PC-3 (cell line): ENCODE measurements around the gene SMPD2. TPM values are rescaled to one million over a fixed set of nuclear protein-coding genes. Genes with fewer than 3 reads are reported as not detected.
A peak's percentile ranks its signal among the peaks of the same experiment; 100 is the strongest.

Experiments
- ATAC-seq: fragments of 200-7000 bp; cut with Tn5 transposase; 2 replicates; pipeline ENCODE4 v1.9.1; 2020; ENCODE audit warnings: mild to moderate bottlenecking, moderate library complexity
- BruUV-seq: library from RNA; stranded (reverse); fragments of 400-500 nt; replicated peaks from 2 replicates; lab custom pipeline; 2021; lab: Mats Ljungman, UMichigan
- CTCF ChIA-PET: fragments of 300-600 bp; sonication (Branson Sonifier 250); formaldehyde crosslinking; loops from one replicate; lab custom pipeline; 2022; ENCODE audit warnings: antibody characterized with exemption; lab: Charles Lee
- POLR2A ChIA-PET: fragments of 300-600 bp; sonication (Branson Sonifier 250); formaldehyde crosslinking; loops from one replicate; lab custom pipeline; 2022; ENCODE audit warnings: antibody characterized with exemption; ENCODE audit not compliant: unreplicated experiment; lab: Charles Lee
- DNase-seq: peaks from one replicate; pipeline ENCODE4 v3.0.0-alpha.2; 2015
- H2AFZ ChIP-seq: fragments of 300-600 bp; sonication (generic); 2 replicates; pipeline ENCODE4 v1.6.0; 2016; ENCODE audit warnings: antibody characterized with exemption, low read length
- H3F3A ChIP-seq: fragments of 300-600 bp; sonication (generic); one replicate; pipeline ENCODE4 v1.6.0; 2017; ENCODE audit warnings: antibody characterized with exemption, low read length, control low read depth, mild to moderate bottlenecking; ENCODE audit not compliant: unreplicated experiment
- H3K27ac ChIP-seq: fragments of 300-600 bp; sonication (generic); 2 replicates; pipeline ENCODE4 v1.5.1; 2016; ENCODE audit warnings: mild to moderate bottlenecking, low read length
- H3K27me3 ChIP-seq: fragments of 300-600 bp; sonication (generic); 2 replicates; pipeline ENCODE4 v1.6.1; 2016; ENCODE audit warnings: low read length, mixed read lengths
- H3K36me3 ChIP-seq: fragments of 300-600 bp; sonication (generic); 2 replicates; pipeline ENCODE4 v1.6.1; 2016; ENCODE audit warnings: low read depth, mixed run types, low read length, mixed read lengths
- H3K4me1 ChIP-seq: fragments of 300-600 bp; sonication (generic); 2 replicates; pipeline ENCODE4 v1.5.1; 2016; ENCODE audit warnings: low read length; ENCODE audit not compliant: insufficient read depth
- H3K4me2 ChIP-seq: fragments of 300-600 bp; sonication (generic); 2 replicates; pipeline ENCODE4 v1.6.0; 2016; ENCODE audit warnings: low read length
- H3K4me3 ChIP-seq: fragments of 300-600 bp; sonication (generic); 2 replicates; pipeline ENCODE4 v1.5.1; 2016; ENCODE audit warnings: mild to moderate bottlenecking, low read length, mixed read lengths
- H3K79me2 ChIP-seq: fragments of 300-600 bp; sonication (generic); 2 replicates; pipeline ENCODE4 v1.6.1; 2017; ENCODE audit warnings: low read length, mixed read lengths
- H3K9ac ChIP-seq: fragments of 300-600 bp; sonication (generic); 2 replicates; pipeline ENCODE4 v1.6.0; 2016; ENCODE audit warnings: mild to moderate bottlenecking, low read length
- H3K9me2 ChIP-seq: fragments of 300-600 bp; sonication (generic); replicated peaks from 2 replicates; pipeline ENCODE4 v1.6.1; 2016; ENCODE audit warnings: mixed run types, low read length, mixed read lengths
- H3K9me3 ChIP-seq: fragments of 300-600 bp; sonication (generic); 2 replicates; pipeline ENCODE4 v1.6.1; 2016; ENCODE audit warnings: low read length, mixed read lengths
- H4K20me1 ChIP-seq: fragments of 300-600 bp; sonication (generic); 2 replicates; pipeline ENCODE4 v1.6.1; 2016; ENCODE audit warnings: low read length, mixed read lengths
- EZH2 ChIP-seq: fragments of 300-600 bp; sonication (generic); IDR thresholded peaks from one replicate; pipeline ENCODE4 v1.6.1; 2017; ENCODE audit warnings: antibody characterized with exemption, mild to moderate bottlenecking, low read length; ENCODE audit not compliant: unreplicated experiment
- EZH2phosphoT487 ChIP-seq: fragments of 300-600 bp; sonication (generic); IDR thresholded peaks from 2 replicates; pipeline ENCODE4 v1.6.1; 2018; ENCODE audit warnings: mild to moderate bottlenecking, antibody characterized with exemption, low read length, borderline replicate concordance
- intact Hi-C: fragments of 100-400 bp; cut with micrococcal nuclease; formaldehyde crosslinking; loops from 2 replicates; pipeline ENCODE4 v1.9.0; 2023
- total RNA-seq: library from RNA; depleted of rRNA; stranded (reverse); fragments of >200 nt; gene quantifications from 2 replicates; pipeline ENCODE4 v1.2.3, GENCODE V29; 2014
- TF ChIP-seq, protein P1 (sequence below): fragments of 300-600 bp; sonication (generic); conservative IDR thresholded peaks from 2 replicates; pipeline ENCODE4 v1.5.1; 2017; ENCODE audit warnings: antibody characterized with exemption, low read depth, mild to moderate bottlenecking, low read length

The SMPD2 gene
- total RNA-seq, 1 experiment from 2014 or later = 12.6 TPM

DNA sequence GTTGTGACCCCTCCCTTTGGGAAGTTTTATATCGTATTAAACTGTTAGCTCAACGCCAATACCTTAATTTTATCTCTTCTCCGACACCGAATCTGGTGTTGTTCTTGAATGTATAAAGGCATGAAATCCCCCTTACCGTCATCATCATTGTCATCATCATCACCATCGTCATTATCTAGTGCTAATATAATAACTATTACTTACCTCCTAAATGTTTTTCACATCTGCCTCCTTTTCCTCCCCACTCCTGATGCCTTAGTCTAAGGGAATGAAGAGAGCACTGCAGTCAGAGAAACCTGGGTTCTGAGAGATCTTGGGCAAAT is 43.2 kb downstream of the SMPD2 start:
- DNase-seq (no peak), ATAC-seq (no peak)
- Histone ChIP-seq H3K36me3 (peaks cover 14% of the 10 kb centered on the region; the same call in 1 of the 2 replicates), H3K4me2 (peak overlapping the region; percentile 83), H3F3A (peaks cover 4% of the 10 kb centered on the region), H2AFZ (peak overlapping the region; percentile 89), H3K79me2 (peaks cover 40% of the 10 kb centered on the region), H3K27me3 (no peaks in the 10 kb centered on the region), H3K4me1 (peaks cover 42% of the 10 kb centered on the region), H3K4me3 (peak overlapping the region; percentile 61), H3K9me2 (no peaks in the 10 kb centered on the region), H3K9ac (peak overlapping the region; percentile 15; the same call in 1 of the 2 replicates), H4K20me1 (0 out of 2 replicates have a peak, but pooled peaks cover 2% of the 10 kb centered on the region), H3K9me3 (no peaks in the 10 kb centered on the region), H3K27ac (no peak overlapping the region)
- intact Hi-C loops = loop anchor here (5.0 kb wide), 1 partner anchor 39 kb away; no protein-coding TSS in a partner anchor
- TF ChIP-seq, protein P1, sequence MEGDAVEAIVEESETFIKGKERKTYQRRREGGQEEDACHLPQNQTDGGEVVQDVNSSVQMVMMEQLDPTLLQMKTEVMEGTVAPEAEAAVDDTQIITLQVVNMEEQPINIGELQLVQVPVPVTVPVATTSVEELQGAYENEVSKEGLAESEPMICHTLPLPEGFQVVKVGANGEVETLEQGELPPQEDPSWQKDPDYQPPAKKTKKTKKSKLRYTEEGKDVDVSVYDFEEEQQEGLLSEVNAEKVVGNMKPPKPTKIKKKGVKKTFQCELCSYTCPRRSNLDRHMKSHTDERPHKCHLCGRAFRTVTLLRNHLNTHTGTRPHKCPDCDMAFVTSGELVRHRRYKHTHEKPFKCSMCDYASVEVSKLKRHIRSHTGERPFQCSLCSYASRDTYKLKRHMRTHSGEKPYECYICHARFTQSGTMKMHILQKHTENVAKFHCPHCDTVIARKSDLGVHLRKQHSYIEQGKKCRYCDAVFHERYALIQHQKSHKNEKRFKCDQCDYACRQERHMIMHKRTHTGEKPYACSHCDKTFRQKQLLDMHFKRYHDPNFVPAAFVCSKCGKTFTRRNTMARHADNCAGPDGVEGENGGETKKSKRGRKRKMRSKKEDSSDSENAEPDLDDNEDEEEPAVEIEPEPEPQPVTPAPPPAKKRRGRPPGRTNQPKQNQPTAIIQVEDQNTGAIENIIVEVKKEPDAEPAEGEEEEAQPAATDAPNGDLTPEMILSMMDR = no peak
- TF ChIP-seq EZH2 (no peak), EZH2phosphoT487 (no peak)
- ChIA-PET POLR2A (no interaction called here), CTCF (no interaction called here)
- no TSS peak for BruUV-seq

DNA sequence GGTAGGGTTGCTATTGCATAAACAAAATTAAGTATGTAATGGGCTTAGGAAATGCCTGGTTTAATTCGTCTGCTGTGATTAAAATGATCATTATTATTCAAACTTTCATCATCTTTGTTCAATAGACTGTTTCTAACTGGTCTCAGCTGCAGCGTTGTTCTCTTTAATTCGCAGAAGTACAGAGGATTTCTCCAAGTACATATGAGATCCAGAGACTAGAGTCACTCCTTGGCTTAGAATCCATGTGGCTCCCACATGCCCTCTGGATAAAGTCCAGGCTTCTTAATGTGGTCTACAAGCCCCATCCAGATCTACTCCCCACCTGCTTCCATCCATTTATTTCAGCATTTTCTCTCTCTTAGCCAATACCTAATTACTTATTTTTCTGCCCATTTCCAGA is 43.6 kb downstream of the SMPD2 start:
- Histone ChIP-seq H3F3A (peaks cover 4% of the 10 kb centered on the region), H3K27ac (no peak overlapping the region), H3K79me2 (peaks cover 35% of the 10 kb centered on the region), H3K27me3 (no peaks in the 10 kb centered on the region), H3K4me2 (peak overlapping the region; percentile 83), H3K36me3 (peaks cover 14% of the 10 kb centered on the region; the same call in 1 of the 2 replicates), H3K9me2 (no peaks in the 10 kb centered on the region), H3K9ac (no peak overlapping the region; the same call in 1 of the 2 replicates), H4K20me1 (0 out of 2 replicates have a peak, but pooled peaks cover 2% of the 10 kb centered on the region), H3K9me3 (no peaks in the 10 kb centered on the region), H2AFZ (peak overlapping the region; percentile 89; the same call in 1 of the 2 replicates), H3K4me1 (peaks cover 42% of the 10 kb centered on the region), H3K4me3 (peak overlapping the region; percentile 61)
- DNase-seq (no peak), ATAC-seq (no peak)
- ChIA-PET POLR2A (no interaction called here), CTCF (no interaction called here)
- BruUV-seq = no TSS peak
- intact Hi-C loops = loop anchor here (5.0 kb wide), 1 partner anchor 38 kb away; no protein-coding TSS in a partner anchor
- TF ChIP-seq EZH2phosphoT487 = no peak
- TF ChIP-seq EZH2 = no peak
- TF ChIP-seq, protein P1 = no peak

DNA sequence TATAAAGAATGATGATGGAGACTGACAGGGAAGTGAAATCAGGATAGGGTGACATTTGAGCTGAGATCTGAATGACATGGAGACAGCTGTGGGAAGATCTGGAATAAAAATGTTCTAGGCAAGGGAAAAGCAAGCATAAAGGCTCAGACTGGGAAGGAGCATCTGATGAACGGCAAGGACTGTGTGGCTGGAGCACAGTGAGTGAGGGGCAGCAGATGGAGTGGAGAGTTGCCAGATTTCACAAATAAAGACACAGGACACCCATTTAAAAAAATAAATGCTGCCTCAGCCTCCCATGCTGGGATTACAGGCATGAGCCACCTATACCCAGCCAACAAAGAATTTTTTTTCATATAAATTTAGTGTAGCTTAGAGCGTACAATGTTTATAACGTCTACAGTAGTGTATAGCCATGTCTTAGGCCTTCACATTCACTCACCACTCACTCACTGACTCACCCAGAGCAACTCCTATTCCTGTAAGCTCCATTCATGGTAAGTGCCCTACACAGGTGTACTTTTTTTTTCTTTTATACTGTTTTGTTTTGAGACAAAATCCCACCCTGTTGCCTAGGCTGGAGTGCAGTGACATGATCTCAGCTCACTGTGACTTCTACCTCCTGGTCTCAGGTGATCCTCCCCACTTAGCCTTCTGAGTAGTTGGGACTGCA is 44.9 kb downstream of the SMPD2 start:
- POLR2A ChIA-PET = interaction anchor here (0.6 kb wide), 1 partner anchor 319 kb away, joined by 16 read pairs; no protein-coding TSS in a partner anchor
- TF ChIP-seq EZH2phosphoT487 = no peak
- TF ChIP-seq EZH2 = no peak
- TF ChIP-seq, protein P1 = no peak

More for the DNA sequence above, 44.9 kb downstream of the SMPD2 start:
- H3K4me1 ChIP-seq = peaks cover 38% of the 10 kb centered on the region
- no peak overlapping the region for H3K4me3 ChIP-seq
- H3K27ac ChIP-seq = peak overlapping the region; percentile 65
- H3F3A ChIP-seq = peaks cover 4% of the 10 kb centered on the region
- no peak overlapping the region for H3K9ac ChIP-seq
- H2AFZ ChIP-seq = no peak overlapping the region
- H3K9me3 ChIP-seq = no peaks in the 10 kb centered on the region
- 0 out of 2 replicates have a peak, but pooled peaks cover 2% of the 10 kb centered on the region for H4K20me1 ChIP-seq
- intact Hi-C loops = no loop called here
- no TSS peak for BruUV-seq
- H3K27me3 ChIP-seq = no peaks in the 10 kb centered on the region
- H3K9me2 ChIP-seq = no peaks in the 10 kb centered on the region
- peak; percentile 23 for DNase-seq
- H3K36me3 ChIP-seq = peaks cover 13% of the 10 kb centered on the region; the same call in 1 of the 2 replicates
- CTCF ChIA-PET = no interaction called here
- H3K4me2 ChIP-seq = peak overlapping the region; percentile 51; the same call in 1 of the 2 replicates
- ATAC-seq = no peak
- peaks cover 25% of the 10 kb centered on the region for H3K79me2 ChIP-seq
